ENCODE data around the gene RAPGEF5.

The RAPGEF5 gene

DNA sequence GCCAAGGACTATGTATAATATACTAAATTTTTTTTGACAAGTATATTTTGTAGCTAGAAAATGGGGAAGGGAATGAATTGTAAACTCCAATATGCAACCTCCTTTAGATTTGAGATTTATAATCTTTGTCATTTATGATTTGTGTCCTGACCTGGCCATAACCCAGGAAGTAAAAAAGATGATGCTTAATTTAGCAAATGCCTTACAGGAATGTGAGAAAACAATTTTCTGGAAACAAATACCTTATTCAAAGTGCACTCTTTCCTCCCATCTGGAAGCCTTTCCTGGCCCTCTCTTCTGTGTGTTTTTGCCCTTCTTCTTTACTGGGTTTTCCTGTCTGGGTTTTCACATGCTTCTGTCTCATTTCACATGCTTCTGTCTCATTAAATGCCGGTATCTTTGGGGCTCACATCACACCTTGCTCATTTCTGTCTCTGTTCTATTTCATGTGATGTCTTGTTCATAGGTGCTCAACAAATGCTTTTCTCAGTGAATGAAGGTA is 149.2 kb downstream of the RAPGEF5 start:
- Histone ChIP-seq H3K36me3 (ENCODE audit: low read depth) (no peaks in the 10 kb centered on the region), H3K4me1 (ENCODE audit: insufficient read depth, poor library complexity, severe bottlenecking) (peaks cover 7% of the 10 kb centered on the region), H3K9me3 (ENCODE audit: severe bottlenecking) (no peaks in the 10 kb centered on the region), H3K4me3 (ENCODE audit: severe bottlenecking) (no peak overlapping the region), H3K27me3 (ENCODE audit: insufficient read depth, poor library complexity, severe bottlenecking) (no peaks in the 10 kb centered on the region), H3K27ac (ENCODE audit: poor library complexity, severe bottlenecking) (no peak overlapping the region)
- no peak for DNase-seq (ENCODE audit: low spot score)
- no peak for ATAC-seq (ENCODE audit: low read depth)
- TF ChIP-seq, protein P1, sequence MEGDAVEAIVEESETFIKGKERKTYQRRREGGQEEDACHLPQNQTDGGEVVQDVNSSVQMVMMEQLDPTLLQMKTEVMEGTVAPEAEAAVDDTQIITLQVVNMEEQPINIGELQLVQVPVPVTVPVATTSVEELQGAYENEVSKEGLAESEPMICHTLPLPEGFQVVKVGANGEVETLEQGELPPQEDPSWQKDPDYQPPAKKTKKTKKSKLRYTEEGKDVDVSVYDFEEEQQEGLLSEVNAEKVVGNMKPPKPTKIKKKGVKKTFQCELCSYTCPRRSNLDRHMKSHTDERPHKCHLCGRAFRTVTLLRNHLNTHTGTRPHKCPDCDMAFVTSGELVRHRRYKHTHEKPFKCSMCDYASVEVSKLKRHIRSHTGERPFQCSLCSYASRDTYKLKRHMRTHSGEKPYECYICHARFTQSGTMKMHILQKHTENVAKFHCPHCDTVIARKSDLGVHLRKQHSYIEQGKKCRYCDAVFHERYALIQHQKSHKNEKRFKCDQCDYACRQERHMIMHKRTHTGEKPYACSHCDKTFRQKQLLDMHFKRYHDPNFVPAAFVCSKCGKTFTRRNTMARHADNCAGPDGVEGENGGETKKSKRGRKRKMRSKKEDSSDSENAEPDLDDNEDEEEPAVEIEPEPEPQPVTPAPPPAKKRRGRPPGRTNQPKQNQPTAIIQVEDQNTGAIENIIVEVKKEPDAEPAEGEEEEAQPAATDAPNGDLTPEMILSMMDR (IDR thresholded peaks at IDR 0.05; ENCODE audit: poor library complexity, severe bottlenecking), result no peak

DNA sequence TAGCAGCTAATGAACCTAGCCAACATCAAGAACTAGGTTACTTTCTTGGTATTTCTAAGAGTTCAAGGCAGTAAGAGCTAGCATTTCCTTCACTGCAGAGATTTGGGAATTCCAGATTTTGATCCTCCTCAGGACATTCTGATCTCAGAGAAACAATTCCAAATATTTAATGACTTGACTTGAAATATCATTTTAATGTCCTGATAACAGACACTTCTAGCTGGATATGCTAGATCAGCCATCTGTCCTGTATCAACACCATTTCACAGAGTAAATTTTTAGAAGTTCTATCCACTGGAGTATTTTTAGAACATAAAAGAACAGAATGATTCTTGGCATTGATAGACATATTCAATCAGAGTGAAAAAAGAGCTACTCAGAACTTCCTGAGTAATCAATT is 151.3 kb downstream of the RAPGEF5 start:
- Histone ChIP-seq H3K4me3 (ENCODE audit: severe bottlenecking) (no peak overlapping the region), H3K27me3 (ENCODE audit: insufficient read depth, poor library complexity, severe bottlenecking) (no peaks in the 10 kb centered on the region), H3K4me1 (ENCODE audit: insufficient read depth, poor library complexity, severe bottlenecking) (peaks cover 7% of the 10 kb centered on the region), H3K27ac (ENCODE audit: poor library complexity, severe bottlenecking) (no peak overlapping the region), H3K36me3 (ENCODE audit: low read depth) (no peaks in the 10 kb centered on the region), H3K9me3 (ENCODE audit: severe bottlenecking) (no peaks in the 10 kb centered on the region)
- DNase-seq (ENCODE audit: low spot score) (no peak), ATAC-seq (ENCODE audit: low read depth) (no peak)
- TF ChIP-seq, protein P1 (IDR thresholded peaks at IDR 0.05; ENCODE audit: poor library complexity, severe bottlenecking), result no peak

DNA sequence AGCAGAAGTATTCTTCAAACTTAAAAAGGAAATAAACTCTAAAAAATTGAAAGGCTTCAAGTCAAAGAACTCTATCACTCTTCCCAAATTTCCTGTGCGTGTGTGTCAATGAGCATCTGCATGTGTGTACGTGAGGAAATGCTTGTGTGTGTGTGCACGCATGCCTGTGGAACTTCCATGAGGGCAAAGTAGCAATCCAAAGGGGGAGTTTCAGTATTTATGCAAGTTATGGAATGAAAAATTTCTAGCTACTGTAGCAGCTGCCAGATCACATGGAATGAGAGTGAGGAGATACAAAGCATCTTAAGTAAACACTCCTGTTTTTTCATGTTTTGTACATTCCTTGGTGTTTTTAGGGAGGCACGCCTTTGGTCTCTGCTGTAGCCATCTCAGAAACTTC is 152.6 kb downstream of the RAPGEF5 start:
- H3K9me3 ChIP-seq (ENCODE audit: severe bottlenecking), result no peaks in the 10 kb centered on the region
- DNase-seq (ENCODE audit: low spot score) (no peak), ATAC-seq (ENCODE audit: low read depth) (no peak)
- H3K36me3 ChIP-seq (ENCODE audit: low read depth), result no peaks in the 10 kb centered on the region
- H3K4me3 ChIP-seq (ENCODE audit: severe bottlenecking), result no peak overlapping the region
- no peaks in the 10 kb centered on the region for H3K27me3 ChIP-seq (ENCODE audit: insufficient read depth, poor library complexity, severe bottlenecking)
- H3K27ac ChIP-seq (ENCODE audit: poor library complexity, severe bottlenecking), result no peak overlapping the region
- TF ChIP-seq, protein P1 (IDR thresholded peaks at IDR 0.05; ENCODE audit: poor library complexity, severe bottlenecking), result no peak
- peaks cover 6% of the 10 kb centered on the region for H3K4me1 ChIP-seq (ENCODE audit: insufficient read depth, poor library complexity, severe bottlenecking)

DNA sequence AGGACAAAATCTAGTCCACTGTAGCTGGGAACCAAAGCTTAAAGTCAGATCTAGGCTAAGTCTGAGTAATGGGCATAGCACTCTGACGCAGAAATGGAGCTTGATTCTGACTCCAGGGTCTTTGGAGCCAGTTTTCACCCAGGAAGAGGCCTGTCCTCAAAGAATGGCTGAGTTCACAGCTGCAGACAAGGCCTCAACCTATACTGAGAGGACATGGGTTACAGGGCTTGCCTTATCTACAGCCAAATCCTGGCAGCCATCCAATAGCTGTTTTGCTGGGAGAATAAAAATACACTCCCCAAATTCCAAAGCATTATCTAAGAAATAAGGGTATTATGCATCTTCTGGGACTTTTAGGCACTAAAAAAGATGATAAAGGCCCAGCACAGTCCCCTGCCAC is 154.8 kb downstream of the RAPGEF5 start:
- H3K27me3 ChIP-seq (ENCODE audit: insufficient read depth, poor library complexity, severe bottlenecking), result no peaks in the 10 kb centered on the region
- TF ChIP-seq, protein P1 (IDR thresholded peaks at IDR 0.05; ENCODE audit: poor library complexity, severe bottlenecking), result no peak
- no peak for DNase-seq (ENCODE audit: low spot score)
- H3K27ac ChIP-seq (ENCODE audit: poor library complexity, severe bottlenecking), result no peak overlapping the region
- H3K36me3 ChIP-seq (ENCODE audit: low read depth), result no peaks in the 10 kb centered on the region
- no peak overlapping the region for H3K4me3 ChIP-seq (ENCODE audit: severe bottlenecking)
- H3K9me3 ChIP-seq (ENCODE audit: severe bottlenecking), result no peaks in the 10 kb centered on the region
- no peak for ATAC-seq (ENCODE audit: low read depth)
- no peaks in the 10 kb centered on the region for H3K4me1 ChIP-seq (ENCODE audit: insufficient read depth, poor library complexity, severe bottlenecking)

DNA sequence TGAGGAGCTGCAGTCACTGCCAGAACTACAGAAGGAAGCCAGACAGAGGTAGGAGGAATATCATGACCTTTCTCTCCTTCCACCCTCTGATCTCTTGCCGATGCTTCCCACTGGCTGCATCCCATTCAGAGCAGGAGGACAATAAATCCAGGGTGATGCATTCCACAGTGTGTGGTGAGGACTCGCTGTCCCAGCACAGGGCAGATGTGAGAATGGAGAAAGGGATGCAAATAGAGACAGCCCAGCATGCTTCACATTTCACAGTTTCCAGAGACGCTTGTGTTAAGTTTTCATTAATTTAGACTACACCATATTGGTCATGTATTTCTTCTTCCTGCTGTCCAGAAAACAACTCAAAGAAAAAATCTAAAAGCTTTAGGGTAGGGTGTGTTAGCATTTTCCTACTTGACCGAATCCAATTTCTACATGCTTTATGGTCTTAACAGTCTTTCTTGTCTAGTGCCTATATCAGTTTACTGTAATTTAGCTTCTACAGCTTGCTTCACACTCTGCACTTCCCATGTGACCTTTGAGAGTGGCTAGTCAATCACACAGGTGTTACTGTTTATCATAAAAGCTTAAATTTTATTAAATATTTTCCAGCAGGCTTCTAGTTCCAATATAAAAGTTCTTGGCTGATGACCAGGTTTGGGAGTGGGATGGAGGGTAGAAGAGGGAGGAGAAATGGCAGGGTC is 155.6 kb downstream of the RAPGEF5 start:
- Histone ChIP-seq H3K9me3 (ENCODE audit: severe bottlenecking) (no peaks in the 10 kb centered on the region), H3K36me3 (ENCODE audit: low read depth) (no peaks in the 10 kb centered on the region), H3K4me1 (ENCODE audit: insufficient read depth, poor library complexity, severe bottlenecking) (no peaks in the 10 kb centered on the region), H3K4me3 (ENCODE audit: severe bottlenecking) (no peak overlapping the region), H3K27ac (ENCODE audit: poor library complexity, severe bottlenecking) (no peak overlapping the region), H3K27me3 (ENCODE audit: insufficient read depth, poor library complexity, severe bottlenecking) (no peaks in the 10 kb centered on the region)
- TF ChIP-seq, protein P1 (IDR thresholded peaks at IDR 0.05; ENCODE audit: poor library complexity, severe bottlenecking), result no peak
- no peak for DNase-seq (ENCODE audit: low spot score)
- ATAC-seq (ENCODE audit: low read depth), result no peak

All from RWPE2 (cell line).